Loucy (cell line): Measurements from ENCODE around the gene RSPRY1.

Experiments
- H2AFZ ChIP-seq: fragments of 200-600 bp; sonication (generic); 2 replicates; pipeline ENCODE4 v1.6.0; 2016; ENCODE audit warnings: antibody characterized with exemption, mild to moderate bottlenecking, low read length, moderate library complexity
- H3F3A ChIP-seq: fragments of 200-600 bp; 2 replicates; pipeline ENCODE4 v1.6.0; 2016; ENCODE audit warnings: antibody characterized with exemption, low read depth, mild to moderate bottlenecking
- H3K27me3 ChIP-seq: fragments of 200-600 bp; sonication (generic); 2 replicates; pipeline ENCODE4 v1.6.1; 2014; ENCODE audit warnings: low read length, mild to moderate bottlenecking; ENCODE audit not compliant: insufficient read depth, poor library complexity, severe bottlenecking
- H3K36me3 ChIP-seq: fragments of 200-600 bp; sonication (generic); 2 replicates; pipeline ENCODE4 v1.6.1; 2016; ENCODE audit warnings: low read length; ENCODE audit not compliant: insufficient read depth
- H3K4me1 ChIP-seq: fragments of 200-600 bp; sonication (generic); 2 replicates; pipeline ENCODE4 v1.5.1; 2014; ENCODE audit warnings: low read length, mild to moderate bottlenecking; ENCODE audit not compliant: insufficient read depth, poor library complexity, severe bottlenecking
- H3K4me2 ChIP-seq: fragments of 200-600 bp; sonication (generic); 2 replicates; pipeline ENCODE4 v1.6.0; 2014; ENCODE audit warnings: antibody characterized with exemption, low read length, low read depth, mild to moderate bottlenecking; ENCODE audit not compliant: poor library complexity, severe bottlenecking
- H3K4me3 ChIP-seq: fragments of 200-600 bp; sonication (generic); 2 replicates; pipeline ENCODE4 v1.5.1; 2014; ENCODE audit warnings: low read length, mild to moderate bottlenecking, mixed read lengths; ENCODE audit not compliant: poor library complexity, severe bottlenecking
- H3K79me2 ChIP-seq: fragments of 200-600 bp; sonication (generic); 2 replicates; pipeline ENCODE4 v1.6.1; 2014; ENCODE audit warnings: low read length; ENCODE audit not compliant: insufficient read depth
- H3K9ac ChIP-seq: fragments of 200-600 bp; sonication (generic); 2 replicates; pipeline ENCODE4 v1.6.0; 2014; ENCODE audit warnings: mild to moderate bottlenecking, low read depth, low read length, moderate library complexity; ENCODE audit not compliant: poor library complexity, severe bottlenecking
- H3K9me2 ChIP-seq: fragments of 200-600 bp; sonication (generic); replicated peaks from 2 replicates; pipeline ENCODE4 v1.6.1; 2016; ENCODE audit warnings: low read depth, low read length, mixed read lengths
- H3K9me3 ChIP-seq: fragments of 200-600 bp; sonication (generic); 2 replicates; pipeline ENCODE4 v1.6.1; 2014; ENCODE audit warnings: mild to moderate bottlenecking, antibody characterized with exemption, low read length, low read depth; ENCODE audit not compliant: insufficient read depth
- H4K20me1 ChIP-seq: fragments of 200-600 bp; sonication (generic); 2 replicates; pipeline ENCODE4 v1.6.0; 2014; ENCODE audit warnings: antibody characterized with exemption, low read length, mild to moderate bottlenecking; ENCODE audit not compliant: insufficient read depth, poor library complexity, severe bottlenecking
- EZH2phosphoT487 ChIP-seq: fragments of 200-600 bp; IDR thresholded peaks from 2 replicates; pipeline ENCODE4 v1.6.1; 2018; ENCODE audit warnings: antibody characterized with exemption, mild to moderate bottlenecking, moderate library complexity, borderline replicate concordance
- TF ChIP-seq, protein P1 (sequence below): fragments of 200-600 bp; sonication (generic); conservative IDR thresholded peaks from 2 replicates; pipeline ENCODE4 v1.5.1; 2014; ENCODE audit warnings: mild to moderate bottlenecking, antibody characterized with exemption, low read length

Gene RSPRY1

DNA sequence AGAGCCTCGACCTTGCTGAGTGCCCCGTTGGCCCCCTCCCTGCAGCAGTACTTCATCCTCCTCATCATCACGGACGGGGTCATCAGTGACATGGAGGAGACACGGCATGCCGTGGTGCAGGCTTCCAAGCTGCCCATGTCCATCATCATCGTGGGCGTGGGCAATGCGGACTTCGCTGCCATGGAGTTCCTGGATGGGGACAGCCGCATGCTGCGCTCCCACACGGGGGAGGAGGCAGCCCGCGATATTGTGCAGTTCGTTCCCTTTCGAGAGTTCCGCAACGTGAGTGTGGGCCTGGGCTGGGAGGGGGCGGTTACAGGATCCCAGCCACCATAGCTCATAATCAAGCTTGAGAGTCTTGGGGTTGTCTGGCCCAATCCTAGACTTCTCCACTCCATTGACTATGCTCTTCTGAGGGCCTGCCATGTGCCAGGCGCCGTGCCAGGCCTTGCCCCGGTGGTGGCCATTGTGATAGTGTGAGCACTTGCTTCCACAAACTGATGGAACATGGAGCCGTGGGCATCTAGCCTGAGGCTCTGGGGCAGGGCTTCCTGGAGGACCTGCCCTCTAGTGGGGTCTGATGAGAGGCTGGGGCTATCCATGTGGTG lies 40.0 kb upstream of the RSPRY1 start:
- peaks cover 23% of the 10 kb centered on the region; the same call in 1 of the 2 replicates for H3K79me2 ChIP-seq
- TF ChIP-seq, protein P1, sequence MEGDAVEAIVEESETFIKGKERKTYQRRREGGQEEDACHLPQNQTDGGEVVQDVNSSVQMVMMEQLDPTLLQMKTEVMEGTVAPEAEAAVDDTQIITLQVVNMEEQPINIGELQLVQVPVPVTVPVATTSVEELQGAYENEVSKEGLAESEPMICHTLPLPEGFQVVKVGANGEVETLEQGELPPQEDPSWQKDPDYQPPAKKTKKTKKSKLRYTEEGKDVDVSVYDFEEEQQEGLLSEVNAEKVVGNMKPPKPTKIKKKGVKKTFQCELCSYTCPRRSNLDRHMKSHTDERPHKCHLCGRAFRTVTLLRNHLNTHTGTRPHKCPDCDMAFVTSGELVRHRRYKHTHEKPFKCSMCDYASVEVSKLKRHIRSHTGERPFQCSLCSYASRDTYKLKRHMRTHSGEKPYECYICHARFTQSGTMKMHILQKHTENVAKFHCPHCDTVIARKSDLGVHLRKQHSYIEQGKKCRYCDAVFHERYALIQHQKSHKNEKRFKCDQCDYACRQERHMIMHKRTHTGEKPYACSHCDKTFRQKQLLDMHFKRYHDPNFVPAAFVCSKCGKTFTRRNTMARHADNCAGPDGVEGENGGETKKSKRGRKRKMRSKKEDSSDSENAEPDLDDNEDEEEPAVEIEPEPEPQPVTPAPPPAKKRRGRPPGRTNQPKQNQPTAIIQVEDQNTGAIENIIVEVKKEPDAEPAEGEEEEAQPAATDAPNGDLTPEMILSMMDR = no peak
- no peak for TF ChIP-seq EZH2phosphoT487
- H3K4me1 ChIP-seq = peaks cover 86% of the 10 kb centered on the region
- H3K9me2 ChIP-seq = no peaks in the 10 kb centered on the region
- peaks cover 12% of the 10 kb centered on the region for H3F3A ChIP-seq
- H3K4me3 ChIP-seq = peak overlapping the region; percentile 46
- peaks cover 7% of the 10 kb centered on the region; the same call in 1 of the 2 replicates for H3K36me3 ChIP-seq
- H3K27me3 ChIP-seq = no peaks in the 10 kb centered on the region
- H2AFZ ChIP-seq = no peak overlapping the region
- H3K9ac ChIP-seq = peak overlapping the region; percentile 83
- no peaks in the 10 kb centered on the region for H3K9me3 ChIP-seq
- H4K20me1 ChIP-seq = no peaks in the 10 kb centered on the region
- peak overlapping the region; percentile 79 for H3K4me2 ChIP-seq

DNA sequence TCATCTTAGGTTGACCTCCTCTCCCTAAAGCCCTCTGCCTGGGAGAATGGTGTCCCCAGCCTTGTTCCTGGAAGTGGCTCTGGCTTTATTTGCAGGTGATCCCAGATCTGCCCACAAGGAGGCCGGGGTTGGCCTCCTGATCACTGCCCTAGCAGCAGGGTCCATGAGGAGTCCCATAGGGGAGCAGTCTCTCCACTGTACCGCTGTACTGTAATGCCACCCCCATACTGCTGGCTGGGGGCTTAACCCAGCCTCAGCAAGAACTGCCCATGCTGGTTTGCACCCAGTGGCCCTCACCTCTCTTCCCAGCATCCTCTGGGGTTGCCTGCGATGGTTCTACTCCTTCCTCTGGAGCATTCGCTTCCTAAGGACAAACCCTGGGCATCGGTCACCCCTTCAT lies 39.4 kb upstream of the RSPRY1 start:
- H3K9ac ChIP-seq = peak overlapping the region; percentile 83
- H4K20me1 ChIP-seq = no peaks in the 10 kb centered on the region
- TF ChIP-seq, protein P1 = peak; percentile 54
- no peak for TF ChIP-seq EZH2phosphoT487
- peaks cover 12% of the 10 kb centered on the region for H3F3A ChIP-seq
- no peaks in the 10 kb centered on the region for H3K9me2 ChIP-seq
- peak overlapping the region; percentile 79 for H3K4me2 ChIP-seq
- H3K9me3 ChIP-seq = no peaks in the 10 kb centered on the region
- H3K4me3 ChIP-seq = peak overlapping the region; percentile 46
- peaks cover 23% of the 10 kb centered on the region; the same call in 1 of the 2 replicates for H3K79me2 ChIP-seq
- no peak overlapping the region for H2AFZ ChIP-seq
- H3K27me3 ChIP-seq = no peaks in the 10 kb centered on the region
- H3K36me3 ChIP-seq = peaks cover 7% of the 10 kb centered on the region; the same call in 1 of the 2 replicates
- H3K4me1 ChIP-seq = peaks cover 86% of the 10 kb centered on the region

- Histone ChIP-seq H3K4me2 (peak overlapping the region; percentile 79), H3F3A (peaks cover 3% of the 10 kb centered on the region; the same call in 1 of the 2 replicates), H3K4me3 (peak overlapping the region; percentile 46), H2AFZ (no peak overlapping the region), H3K36me3 (peaks cover 9% of the 10 kb centered on the region; the same call in 1 of the 2 replicates), H3K9ac (peak overlapping the region; percentile 83), H3K9me3 (no peaks in the 10 kb centered on the region), H3K4me1 (peaks cover 86% of the 10 kb centered on the region), H3K27me3 (no peaks in the 10 kb centered on the region), H4K20me1 (no peaks in the 10 kb centered on the region), H3K79me2 (peaks cover 23% of the 10 kb centered on the region; the same call in 1 of the 2 replicates), H3K9me2 (no peaks in the 10 kb centered on the region)
- no peak for TF ChIP-seq EZH2phosphoT487
- TF ChIP-seq, protein P1 = no peak
Observed at GRCh38 chr16:57147381-57148221, 38.5 kb upstream of the RSPRY1 start.
